GM18519 (cell line): Measurements from ENCODE around the gene ZNF831.

Source experiments
- ATAC-seq: cut with Tn5 transposase; IDR thresholded peaks from one replicate; pipeline ENCODE4 v1.9.1; 2021; ENCODE audit warnings: mild to moderate bottlenecking, moderate library complexity; ENCODE audit not compliant: unreplicated experiment, low FRiP score

ZNF831 gene

DNA sequence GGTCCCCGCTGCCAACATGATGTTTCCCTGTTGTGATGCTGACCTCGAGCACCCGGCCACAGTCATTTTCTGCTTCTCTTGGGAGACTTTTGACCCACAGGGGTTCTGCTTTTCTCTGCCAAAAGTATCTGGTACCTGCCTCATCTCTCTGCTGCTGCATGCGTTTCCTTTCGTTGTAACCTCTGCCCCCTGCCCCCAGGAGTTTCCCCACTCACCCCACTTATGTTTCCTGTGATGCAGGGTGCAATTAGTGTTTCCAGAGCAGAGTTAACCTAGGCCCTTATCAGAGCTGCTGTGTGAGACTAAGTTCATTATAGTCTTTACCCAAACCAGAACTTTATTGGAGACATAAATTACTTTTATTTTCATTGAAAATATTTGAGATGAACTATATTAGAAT lies 71.6 kb downstream of the ZNF831 start:
- ATAC-seq: no peak

DNA sequence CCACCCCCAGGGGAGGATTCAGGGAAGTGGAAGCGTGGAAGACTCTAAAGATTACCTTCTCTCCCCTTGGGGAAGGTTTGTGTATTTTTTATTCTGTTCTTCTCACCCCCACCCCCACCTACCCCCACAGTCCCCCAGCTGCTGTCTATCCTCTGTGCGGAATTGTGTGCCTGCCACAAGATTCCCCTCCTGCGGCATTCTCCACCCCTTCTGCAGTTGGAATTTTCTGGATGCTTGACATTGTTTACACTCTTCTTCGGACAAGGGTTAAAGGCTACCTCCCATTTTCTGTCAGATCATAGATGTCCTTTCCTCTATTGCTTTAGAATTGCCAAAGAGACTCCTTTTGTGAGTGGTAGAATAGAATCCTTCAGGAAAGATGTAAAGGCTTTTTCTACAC lies 76.4 kb downstream of the ZNF831 start:
- no peak for ATAC-seq

DNA sequence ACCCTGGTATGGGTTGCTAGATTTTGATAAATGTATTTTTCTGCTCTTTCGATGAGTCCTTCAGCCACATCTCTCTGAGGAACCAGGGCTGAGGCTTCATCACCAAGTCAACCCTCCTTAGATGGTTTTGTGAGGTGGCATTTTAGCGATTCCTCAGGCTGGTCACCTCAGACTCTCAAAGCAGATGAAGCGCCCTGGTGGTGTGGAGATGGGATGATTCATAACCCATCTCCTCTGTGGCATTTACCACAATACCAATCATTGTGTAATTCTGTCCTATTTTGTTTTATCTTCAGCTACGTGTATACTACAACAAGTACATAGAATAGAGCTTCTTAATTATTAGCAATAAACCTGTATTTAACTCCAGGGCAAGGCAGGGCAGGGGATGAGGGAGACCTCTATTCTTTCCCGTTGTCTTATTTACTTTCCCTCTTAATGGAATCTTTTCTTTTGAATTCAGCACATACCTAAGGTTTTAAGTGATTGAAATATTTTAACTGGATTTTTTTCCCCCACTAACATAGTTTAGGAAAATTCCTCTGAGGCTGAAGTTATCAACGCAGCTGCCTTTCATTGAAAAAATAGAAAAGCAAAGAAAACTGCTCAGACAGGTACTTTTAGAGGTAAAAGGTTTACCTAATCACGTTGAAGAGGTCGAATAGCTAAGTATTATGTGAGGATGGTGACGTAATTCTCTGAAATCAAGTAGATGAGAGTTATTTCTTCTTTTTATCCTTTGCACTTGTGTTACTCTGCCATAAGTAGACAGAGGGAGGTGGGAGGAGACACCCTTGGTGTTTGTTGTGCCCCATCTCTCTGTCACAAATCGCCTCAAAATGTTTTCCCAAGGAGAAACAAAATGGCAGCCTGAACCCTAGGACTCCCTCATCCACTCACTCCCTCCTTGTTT lies 79.3 kb downstream of the ZNF831 start:
- ATAC-seq: no peak

DNA sequence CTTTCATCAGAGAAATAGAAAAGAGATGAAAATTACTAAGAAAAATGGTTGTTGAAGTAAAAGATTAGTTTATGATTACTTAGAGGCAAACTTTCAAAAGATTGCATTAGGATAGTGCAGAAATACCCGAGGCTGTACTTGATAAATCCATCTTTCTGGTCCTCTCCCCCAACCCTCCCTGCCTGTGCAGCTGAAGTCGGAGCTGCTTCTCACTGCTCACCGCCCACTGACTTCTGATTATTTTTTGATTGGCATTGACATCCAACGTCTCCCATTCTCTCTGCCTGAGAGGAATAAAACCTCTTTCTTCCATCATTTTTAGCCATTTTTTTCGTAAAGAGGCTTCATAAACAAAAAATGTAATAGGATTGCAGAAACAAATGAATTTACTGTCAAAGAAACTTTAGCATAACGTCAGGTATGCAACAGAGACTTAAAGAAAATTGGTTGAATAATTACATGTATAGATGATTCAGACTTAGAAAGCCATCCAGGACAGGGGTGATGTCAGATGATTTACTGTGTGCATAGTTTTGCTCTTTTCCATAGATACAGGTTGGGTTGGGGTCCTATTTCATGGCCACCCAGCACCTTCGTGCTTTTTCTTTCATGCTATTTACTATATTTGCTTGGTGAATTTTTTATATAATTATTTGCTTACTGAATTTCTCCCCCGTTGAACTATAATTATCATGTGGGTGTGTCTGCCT lies 83.2 kb downstream of the ZNF831 start:
- ATAC-seq: no peak

DNA sequence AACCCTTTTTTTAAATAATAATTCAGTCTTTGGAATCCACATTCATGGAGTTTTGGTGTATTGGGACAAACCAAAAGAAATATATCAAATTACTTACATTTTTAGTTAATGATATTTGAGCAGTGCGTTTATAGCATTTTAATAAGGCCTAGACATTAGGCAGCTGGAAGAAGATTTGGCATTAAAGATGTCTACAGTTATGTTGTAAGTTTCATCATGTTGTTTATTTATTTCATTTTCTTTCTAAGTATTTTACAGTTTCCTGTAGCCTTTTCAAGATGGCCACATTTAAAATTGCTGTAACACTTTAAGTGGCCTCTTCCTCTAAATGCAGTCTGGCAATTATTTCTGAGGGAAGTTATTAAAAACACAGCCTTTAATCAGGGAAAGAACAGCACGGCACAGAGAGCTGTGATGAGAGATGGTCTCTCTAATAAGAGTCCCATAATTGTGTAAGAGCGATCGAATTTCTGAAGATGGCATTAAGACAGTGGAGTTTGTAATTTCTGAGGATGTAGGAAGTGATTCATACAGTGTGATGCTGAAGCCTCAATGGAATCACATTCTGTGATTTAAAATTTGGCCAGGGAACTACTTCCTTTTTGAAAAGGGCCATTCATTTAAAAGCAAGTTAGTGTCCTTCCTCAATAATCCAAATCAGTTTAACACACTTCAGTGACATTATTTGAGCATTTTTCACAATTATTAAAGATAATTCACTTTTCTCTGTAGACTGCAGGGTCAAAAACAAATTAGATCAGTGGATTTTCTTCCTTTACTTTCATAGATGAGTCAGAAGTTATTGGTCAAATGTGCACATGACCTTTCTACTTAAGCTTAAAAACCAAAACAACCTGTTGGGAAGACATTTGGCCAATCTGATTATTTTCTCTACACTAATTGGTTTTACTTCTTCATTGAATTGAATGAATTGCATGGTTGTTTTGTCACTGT lies 84.4 kb downstream of the ZNF831 start:
- no peak for ATAC-seq

DNA sequence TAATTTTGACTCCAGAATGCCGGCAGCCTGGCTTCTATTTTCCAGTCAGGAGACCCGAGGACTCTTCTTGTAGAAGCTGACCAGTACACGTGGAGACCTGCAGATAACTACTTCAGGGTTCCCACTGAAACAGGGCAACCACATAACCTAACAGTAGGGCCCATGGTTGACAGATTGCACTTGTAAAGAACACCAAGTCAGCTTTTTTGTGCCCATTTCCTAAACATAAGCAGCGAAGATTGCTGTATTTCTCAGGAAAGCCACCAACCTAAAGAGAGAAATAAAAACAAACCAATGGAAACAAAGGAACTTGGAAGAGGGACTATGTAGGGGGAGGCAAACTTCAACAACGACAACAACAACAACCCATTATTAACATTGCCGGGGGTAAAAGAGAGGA lies 86.7 kb downstream of the ZNF831 start:
- no peak for ATAC-seq

DNA sequence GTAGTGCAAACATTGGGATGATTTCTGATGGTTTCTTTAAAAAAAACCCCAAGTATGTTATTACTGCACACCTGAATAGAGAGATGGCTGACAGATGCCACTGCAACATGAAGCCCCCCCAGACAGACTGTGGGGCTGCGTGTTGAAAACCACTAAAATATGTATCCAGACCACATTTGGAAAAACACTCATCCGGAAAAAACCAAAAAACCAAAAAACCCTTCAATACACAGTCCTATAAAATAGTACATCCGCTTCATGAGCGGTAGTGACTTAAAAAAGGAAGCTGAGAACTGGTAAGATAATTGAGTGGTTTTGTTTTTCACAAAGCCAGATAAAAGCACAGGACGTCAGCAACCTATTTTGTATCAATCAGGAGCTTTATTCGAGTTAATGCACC lies 89.7 kb downstream of the ZNF831 start:
- ATAC-seq: no peak

DNA sequence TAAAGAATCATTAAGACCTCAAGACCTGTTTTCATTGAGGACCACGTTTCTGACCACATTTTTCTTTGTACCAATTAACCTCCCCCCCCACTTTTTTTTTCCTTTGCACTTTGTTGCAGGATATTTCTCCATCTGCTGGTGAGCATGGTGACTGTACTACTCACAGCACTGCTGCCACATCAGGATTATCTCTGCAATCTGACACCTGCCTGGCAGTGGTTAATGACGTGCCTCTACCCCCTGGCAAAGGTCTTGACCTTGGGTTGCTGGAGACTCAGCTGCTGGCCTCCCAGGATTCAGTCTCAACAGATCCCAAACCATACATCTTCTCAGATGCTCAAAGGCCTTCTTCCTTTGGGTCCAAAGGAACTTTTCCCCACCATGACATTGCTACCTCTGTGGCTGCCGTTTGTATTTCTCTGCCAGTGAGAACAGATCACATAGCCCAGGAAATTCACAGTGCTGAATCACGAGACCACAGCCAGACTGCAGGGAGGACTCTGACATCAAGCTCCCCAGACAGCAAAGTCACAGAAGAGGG lies 90.2 kb downstream of the ZNF831 start:
- ATAC-seq: no peak

DNA sequence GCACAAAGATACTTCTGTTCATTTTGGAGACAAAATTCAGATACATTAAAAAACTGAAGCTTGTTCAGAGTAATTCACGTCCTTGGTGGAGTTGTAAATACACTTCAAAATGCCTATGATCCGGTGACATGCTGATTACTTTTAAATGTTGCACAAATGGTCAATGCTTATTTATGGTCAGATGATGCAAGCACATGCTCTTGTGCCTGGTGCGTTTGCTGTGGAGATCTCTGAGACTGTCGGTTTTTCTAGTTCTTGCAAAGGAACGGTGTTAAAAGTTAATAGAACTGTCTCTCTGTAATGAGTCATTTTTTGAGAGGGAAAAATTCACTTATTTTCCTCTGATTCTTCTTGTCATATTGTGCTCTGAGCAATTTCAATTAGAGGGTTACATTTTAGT lies 91.6 kb downstream of the ZNF831 start:
- no peak for ATAC-seq

DNA sequence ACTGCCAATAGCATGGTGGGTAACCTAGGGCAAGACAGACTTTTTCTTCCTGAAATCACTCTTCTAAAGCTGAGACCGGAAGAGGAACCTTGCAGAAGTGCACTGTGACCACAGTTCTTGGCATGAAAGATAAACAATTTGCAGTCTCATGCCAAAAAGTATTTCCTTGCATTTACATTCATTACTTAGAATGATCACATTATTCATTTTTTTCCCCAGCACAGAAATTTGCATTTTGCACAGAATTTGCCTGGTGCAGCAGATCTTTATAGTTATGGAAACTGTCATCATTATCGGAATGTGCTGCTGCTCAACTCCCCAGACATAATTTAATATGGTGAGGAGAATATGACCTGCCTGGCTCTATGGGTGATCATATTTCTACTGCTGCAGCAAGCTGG lies 94.6 kb downstream of the ZNF831 start:
- no peak for ATAC-seq

DNA sequence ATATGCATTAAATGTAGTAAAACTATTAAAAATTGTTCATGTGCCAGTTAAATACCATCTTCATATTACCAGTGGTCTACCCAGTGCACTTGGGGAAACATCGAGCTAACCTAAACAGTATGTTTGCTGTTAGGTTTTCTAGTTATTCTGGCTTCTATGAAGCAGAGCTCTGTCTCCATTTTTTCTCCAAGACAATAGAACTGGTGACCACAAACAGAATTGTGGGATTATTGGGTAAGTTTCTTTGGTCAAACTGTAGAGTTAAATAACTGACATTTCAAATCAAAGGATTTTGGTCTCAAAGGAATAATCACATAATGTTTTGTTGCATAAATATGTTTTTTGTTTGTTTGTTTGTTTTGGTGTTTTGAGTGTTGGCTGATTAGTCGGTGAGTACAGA lies 96.3 kb downstream of the ZNF831 start:
- no peak for ATAC-seq

DNA sequence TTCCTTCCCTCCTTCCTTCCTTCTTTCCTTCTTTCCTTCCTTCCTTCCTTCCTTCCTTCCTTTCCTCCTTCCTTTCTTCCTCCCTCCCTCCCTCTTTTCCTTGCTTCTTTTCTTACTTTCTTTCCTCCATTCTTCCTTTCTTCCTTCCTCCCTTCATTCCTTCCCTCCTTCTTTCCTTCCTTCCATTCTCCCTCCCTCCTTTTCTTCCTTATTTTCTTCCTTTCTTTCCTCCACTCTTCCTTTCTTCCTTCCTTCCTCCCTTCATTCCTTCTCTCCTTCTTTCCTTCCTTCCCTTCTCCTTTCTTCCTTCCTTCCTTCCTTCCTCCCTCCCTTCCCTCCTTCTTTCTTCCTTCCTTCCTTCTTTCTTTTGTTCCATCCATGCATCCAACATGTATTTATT lies 101.7 kb downstream of the ZNF831 start:
- no peak for ATAC-seq

DNA sequence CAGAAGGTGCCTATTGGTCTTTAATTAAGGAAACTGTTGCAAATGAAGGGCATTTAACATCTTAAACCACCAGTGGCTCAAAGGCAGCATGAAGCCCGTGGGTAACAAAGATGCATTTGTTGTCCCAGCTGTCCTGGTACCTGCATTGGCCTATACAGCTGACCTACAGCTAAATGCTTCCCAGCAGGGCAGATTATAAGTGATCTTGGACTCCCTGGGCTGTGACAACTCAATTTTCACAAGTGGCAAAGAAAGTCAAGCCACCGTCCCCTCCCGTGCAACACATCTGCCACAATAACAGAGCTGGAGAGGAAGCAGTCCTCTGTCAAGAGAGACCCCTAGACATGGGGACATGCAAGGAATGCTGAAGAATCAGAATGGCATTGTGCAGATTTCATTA lies 105.2 kb downstream of the ZNF831 start:
- ATAC-seq: no peak

DNA sequence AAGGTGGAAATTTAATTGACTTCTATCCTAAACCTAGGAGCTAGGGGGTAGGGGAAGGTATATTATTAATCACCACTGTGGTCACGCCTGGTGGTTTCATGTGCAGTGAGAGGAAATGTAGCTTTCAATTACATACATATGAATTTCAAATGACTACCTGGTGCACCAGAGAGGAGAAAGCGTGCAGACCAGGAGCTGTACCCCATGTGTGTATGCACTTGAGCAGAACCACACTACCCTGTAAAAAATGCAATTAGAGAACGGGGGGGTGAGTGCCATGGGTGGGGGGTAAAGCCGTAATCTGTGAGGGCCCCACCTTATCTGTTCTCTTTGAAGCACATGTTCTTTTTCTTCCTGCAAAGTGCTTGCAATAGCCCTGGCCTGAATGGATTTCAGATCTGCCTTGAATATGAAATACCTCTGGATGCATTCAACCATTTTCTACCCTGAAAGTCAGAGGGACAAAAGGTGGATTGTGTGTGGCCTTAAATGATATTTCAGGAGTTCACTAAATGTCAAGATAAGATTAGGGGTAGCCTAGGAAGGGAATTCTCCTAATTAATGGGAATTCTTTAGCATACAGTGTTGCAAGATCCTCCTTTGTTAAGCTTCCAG lies 105.9 kb downstream of the ZNF831 start:
- no peak for ATAC-seq

DNA sequence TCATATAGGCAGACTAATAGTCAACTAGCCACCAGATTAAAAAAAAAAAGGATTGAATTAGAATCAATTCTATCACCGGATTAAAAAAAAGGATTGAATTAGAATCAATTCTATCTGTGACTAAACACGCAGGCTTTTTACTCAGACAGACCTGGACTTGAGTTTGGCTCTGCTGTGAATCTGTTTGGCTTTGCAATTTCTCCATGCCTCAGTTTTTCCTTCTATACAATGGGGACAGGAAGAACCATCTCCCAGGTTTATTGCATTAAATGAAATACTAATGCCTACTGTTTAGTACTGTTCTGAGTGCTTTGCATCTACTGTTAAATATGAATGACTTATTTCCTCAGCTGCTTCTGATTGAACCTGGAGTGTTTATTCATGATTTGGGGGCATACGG lies 106.8 kb downstream of the ZNF831 start:
- no peak for ATAC-seq

DNA sequence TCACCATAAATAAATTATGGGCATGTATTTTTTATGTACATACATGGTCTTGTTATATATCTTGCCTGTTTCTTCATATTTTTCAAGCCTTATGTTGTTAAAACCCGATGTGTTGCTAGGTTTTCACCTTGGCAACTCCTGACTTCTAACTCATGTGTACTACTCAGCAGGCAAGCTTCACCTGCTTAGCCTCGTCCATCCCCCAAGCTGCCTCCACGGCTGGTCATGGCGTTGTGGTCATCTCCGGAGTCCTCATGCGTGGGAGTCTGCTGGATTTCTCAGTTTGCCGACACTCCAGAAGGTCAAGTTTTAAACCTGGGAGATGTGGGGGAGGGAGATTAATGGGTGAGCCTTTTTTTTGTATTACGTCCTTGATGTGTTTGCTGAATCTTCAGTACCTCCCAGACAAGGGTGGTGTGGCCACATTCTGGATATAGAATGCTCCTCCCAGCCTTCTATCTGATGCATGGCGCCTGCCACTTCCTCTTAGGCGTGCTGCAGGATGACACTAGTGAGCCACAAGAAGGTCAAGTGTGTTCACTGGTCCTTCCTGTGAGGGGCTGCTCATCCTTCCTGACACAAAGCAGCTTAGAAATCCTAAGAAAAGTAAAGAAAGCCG lies 110.2 kb downstream of the ZNF831 start:
- no peak for ATAC-seq

DNA sequence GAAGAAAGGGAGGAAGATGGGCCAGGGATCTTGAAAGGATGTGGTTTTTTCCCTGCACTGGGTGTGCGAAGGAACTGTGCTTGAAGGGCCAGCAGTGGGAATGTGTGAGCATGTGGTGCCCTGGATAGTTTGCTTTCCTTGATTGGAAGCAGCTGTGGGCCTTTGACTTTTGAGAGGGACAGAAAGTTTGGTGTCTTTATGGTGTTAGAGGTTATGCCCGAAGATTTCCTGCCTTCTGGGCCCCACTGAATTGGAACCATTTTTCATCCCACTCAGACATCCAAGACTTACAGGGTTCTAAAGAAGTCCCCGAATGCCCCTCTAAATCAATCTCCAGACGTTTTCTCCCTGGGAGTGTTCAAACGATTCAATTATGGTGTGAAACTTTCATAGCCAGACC lies 113.3 kb downstream of the ZNF831 start:
- no peak for ATAC-seq

DNA sequence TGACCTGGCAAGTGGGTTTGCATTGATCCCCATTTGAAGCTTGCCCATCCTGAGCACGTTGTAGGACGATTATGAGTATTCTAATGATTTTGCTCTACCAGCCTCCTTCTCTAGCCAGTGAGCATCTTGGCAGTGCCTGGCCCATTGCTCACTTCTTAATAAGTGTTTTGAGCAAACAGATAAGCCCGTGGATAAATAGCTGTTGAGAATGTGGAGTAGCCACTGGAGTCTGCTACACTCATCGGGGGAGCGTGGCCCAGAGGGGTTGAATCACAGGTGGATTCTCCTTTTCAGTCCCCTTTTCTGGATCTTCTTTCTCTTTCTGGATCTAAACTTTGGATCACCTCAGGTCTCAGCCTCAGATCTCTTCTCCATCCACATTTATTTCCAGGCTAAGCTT lies 120.8 kb downstream of the ZNF831 start:
- ATAC-seq: no peak

DNA sequence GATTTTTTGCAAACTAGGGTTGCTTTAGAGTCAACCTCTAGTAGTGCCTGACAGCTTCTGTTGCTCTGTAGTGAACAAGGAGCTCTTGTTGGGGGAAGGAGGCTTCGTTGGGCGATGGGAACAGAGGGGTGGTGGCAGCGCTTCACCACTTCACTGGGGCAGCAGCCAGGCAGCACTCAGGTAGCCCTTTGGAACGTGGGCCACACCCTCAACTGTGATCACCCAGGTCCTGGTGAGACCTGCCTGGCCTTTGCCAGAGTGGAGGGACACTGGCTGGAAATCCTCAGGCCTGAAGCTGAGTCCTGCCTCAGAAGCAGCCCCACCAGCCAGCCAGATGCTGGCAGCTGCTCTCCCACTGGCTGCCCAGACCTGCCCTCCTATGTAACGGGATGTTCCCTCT lies 126.4 kb downstream of the ZNF831 start:
- ATAC-seq: no peak
